ENCODE data around the gene DNAH1.
"Not testable (repeated sequence)": the region's sequence is repeated elsewhere in the genome, so short reads cannot be mapped to it uniquely, and the experiment has no call there.

DNAH1 gene

GRCh38 chr3:52315977-52316764 lies at the start of gene DNAH1:
Gene DNAH1 (plus strand): TSS chr3:52316319. CDS start chr3:52322443, 6,124 bp downstream.
- DNase-seq: no peak

- DNase-seq: no peak
These were observed 48.1 kb upstream of the DNAH1 start for GRCh38 chr3:52268036-52268435.

GRCh38 chr3:52269776-52270175 lies 46.3 kb upstream of the DNAH1 start:
- no peak for DNase-seq

- DNase-seq: no peak
These were observed 45.8 kb upstream of the DNAH1 start for GRCh38 chr3:52270252-52270754.

DNA sequence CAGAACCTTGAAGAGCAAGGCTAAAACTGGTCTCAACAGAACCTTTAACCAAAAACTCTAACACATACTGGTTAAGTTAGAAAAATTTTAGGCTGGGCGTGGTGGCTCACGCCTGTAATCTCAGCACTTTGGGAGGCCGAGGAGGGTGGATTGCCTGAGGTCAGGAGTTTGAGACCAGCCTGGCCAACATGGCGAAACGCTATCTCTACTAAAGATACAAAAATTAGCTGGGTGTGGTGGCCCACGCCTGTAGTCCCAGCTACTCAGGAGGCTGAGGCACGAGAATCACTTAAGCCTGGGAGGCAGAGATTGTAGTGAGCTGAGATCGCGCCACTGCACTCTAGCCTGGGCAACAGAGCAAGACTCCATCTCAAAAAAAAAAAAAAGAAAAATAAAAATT lies 43.9 kb upstream of the DNAH1 start:
- DNase-seq: not testable (repeated sequence)

- no peak for DNase-seq
These were observed 43.3 kb upstream of the DNAH1 start for GRCh38 chr3:52272831-52273230.

GRCh38 chr3:52274781-52275180 lies 41.3 kb upstream of the DNAH1 start:
- not testable (repeated sequence) for DNase-seq

DNA sequence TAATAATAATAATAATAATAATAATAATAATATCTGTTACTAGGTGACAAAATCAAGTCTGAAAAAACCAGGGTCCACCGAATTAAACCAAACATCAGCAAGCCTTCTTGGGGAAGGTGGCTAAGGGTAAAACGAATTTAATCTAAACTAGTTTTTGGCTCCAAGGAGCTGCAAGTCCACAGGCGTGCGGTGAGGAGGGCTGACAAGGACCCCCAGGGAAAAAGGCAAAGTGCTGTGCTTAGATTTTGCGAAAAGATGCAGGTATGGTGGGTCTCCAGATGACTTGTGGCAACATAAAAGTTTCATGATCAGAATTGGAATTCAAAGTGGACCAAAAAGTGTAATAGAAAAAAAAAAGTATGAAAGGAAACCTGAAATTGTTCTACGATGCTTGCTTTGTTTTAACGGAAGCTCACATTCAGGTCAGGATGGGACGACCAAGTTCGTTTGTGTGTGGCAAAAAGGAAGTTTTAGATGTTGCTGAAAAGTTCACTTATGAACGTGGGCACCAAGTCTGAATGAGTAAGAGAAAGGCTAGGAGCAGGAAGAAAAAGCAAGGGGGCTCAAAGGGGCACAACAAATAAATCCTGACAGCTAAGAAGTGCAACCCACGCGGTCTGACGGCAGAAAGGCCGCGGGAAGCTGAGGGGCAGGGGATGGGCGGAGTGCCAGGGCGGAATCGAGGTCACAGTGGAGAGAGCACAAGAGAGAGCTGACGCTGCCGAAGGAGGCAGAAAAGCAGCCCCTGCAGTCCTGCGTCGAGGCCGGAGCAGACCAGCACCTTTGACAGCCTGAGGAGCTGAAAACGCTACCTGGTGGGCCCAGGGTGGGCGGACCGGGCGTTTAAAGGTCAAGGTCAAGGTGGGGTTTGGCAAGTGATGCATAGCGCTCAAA lies 38.8 kb upstream of the DNAH1 start:
- DNase-seq: no peak

GRCh38 chr3:52277972-52278509 lies 38.1 kb upstream of the DNAH1 start:
- DNase-seq: no peak

- peak; percentile 90 for DNase-seq
These were observed 37.5 kb upstream of the DNAH1 start, which contains the start of gene WDR82 for GRCh38 chr3:52278510-52279069. Gene WDR82 (minus strand): TSS chr3:52278649. CDS start chr3:52278361, 288 bp downstream.

DNA sequence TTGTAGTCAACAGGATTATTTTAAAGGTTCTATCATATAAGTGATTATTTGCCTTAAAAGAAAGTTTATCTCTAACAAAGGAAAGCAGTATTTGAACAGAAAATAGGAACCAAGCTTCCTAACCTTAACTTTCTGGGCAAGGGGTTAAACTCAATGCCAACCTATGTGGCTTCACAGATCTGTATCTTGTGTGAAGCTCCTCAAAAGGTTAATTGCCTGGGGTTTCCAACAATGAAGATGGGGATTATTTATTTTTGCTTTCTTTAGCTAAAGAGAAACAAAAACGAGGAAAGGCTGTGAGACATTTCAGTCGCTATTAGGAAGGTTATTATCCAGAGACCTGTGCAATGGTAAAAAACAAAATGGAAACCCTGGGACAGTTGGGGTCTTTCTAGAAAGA lies 36.5 kb upstream of the DNAH1 start:
- DNase-seq: no peak

DNA sequence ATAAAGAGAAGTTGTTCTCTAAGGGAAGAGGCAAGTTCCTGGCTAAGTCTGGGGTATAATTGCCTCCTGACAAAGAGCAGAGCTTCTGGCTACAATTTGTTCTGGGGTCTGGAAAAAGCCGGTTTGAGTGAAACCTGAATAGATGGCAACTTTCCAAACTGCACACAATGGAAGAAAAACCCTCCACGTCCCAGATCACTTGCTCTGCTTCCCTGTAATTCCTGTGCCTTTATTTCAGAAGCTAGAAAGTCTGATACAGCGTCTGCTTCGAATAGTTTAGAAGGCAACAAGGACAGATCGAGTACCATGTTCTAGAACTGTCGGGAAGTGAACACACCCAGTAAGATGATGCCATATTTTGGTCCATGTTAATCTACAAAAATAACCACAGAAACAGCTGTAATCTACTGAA lies 36.1 kb upstream of the DNAH1 start:
- no peak for DNase-seq

GRCh38 chr3:52281981-52282801 lies 33.9 kb upstream of the DNAH1 start:
- DNase-seq: no peak

DNA sequence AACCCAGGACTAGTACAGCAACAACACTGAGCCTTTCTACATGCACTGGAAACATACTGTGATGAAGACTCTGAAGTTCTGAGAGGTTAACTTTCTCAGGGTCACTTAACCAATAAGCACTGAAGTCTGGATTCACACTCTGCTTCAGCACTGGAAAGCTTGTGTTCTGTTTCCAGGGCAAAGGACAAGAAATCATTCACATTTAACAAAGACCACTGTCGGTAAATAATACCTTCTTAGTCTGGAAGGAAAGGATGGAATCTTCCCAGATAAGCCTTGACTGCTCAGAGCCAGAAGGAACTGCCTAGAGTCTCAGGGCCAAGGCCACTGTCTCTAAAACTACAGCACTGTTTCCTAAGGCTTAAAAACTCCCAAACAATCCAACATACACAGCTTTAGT lies 32.8 kb upstream of the DNAH1 start:
- no peak for DNase-seq

GRCh38 chr3:52284051-52284450 lies 32.1 kb upstream of the DNAH1 start:
- DNase-seq: not testable (repeated sequence)

GRCh38 chr3:52286777-52287110 lies 29.4 kb upstream of the DNAH1 start:
- DNase-seq: no peak

GRCh38 chr3:52288674-52289073 lies 27.4 kb upstream of the DNAH1 start:
- DNase-seq: no peak

DNA sequence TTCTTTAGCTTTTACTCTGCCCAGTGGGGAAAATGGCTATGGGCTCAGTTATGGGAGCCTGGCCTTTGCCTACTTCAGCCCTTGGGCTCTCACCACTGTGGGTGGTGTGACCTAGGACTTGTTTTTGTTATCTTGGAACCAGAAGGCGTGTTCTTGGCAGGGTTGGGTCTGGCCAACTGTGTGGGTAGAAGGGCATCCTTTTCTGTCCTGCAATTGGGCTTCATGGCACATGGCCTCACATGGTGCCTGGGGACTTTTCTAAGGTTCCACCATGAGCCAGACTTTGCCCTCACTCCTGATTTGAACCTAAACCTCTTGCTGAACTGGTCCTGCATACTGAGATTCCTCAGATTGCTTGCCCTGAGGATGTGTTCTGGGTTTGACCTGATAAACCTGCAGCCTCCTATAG lies 26.8 kb upstream of the DNAH1 start:
- DNase-seq: no peak

DNA sequence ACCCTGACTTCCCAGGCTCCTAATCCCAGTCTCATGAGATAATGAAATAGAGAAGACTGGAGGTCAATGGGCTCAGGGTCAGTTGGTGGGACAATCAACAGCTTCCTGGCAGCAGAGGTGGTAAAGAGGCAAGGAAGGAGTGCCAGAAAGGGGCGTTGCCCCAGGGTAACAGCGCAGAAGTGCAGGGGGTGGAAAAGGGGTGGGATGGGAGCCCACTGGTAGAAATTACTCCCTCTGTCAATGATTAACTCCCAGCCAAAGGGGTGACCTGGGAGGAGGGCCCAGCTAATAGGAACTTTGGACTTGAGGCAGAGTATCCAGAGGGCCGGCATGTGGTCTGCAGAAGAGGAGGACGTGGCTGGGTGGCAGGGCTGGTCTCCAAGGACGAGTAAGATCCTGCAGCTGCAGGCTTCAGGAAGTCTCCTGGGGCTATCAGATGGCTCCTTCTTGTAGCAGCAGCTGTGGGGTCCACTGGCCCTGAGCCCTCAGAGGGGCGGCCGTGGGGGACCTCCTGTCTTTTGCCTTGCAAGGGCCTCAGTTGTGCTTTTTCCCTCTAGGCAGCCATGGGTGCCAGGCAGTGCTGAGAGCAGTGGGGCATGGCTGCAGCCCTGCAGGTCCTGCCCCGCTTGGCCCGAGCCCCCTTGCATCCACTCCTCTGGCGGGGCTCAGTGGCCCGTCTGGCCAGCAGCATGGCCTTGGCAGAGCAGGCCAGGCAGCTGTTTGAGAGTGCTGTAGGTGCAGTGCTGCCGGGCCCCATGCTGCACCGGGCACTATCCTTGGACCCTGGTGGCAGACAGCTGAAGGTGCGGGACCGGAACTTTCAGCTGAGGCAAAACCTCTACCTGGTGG lies 26.1 kb upstream of the DNAH1 start:
- DNase-seq: no peak

DNA sequence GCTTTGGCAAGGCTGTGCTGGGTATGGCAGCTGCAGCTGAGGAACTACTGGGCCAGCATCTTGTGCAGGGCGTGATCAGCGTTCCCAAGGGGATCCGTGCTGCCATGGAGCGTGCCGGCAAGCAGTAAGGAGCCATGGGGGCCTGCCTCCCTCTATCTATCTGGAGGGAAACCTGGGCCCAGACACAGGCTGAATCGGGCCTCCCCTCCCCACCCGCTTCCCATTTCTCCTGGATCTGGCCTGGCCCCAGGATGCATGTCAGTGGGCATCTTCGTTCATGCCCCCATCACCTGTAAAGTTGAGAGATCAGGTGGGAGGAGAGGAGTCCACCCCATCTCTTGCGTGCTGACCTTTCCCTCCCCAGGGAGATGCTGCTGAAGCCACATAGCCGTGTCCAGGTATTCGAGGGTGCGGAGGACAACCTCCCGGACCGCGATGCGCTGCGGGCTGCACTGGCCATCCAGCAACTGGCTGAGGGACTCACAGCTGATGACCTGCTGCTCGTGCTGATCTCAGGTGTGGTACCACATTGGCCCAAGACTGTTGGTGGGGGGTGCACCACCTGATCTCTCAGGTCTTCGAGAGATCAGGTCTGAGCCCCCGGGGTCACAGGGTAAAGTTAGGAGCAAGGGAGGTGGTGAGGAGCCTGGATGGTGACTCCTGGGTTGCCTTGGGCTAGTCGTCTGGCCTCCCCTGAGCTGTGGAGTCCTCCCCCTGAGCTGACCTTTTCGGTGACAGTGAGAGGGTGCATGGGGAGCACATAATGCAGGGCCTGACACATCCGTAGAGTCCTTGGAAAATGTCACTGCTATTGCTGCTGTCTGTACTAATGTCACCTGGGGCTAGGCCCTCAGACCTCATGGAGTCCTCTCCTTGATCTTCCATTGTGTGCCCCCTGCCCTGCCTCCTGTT lies 25.3 kb upstream of the DNAH1 start:
- no peak for DNase-seq
